Esophagus muscularis mucosa (tissue), 4 donors: ENCODE measurements around the gene RABEPK. TPM values are rescaled to one million over a fixed set of nuclear protein-coding genes. Genes with fewer than 3 reads are reported as not detected.
"Not testable (repeated sequence)": the region's sequence is repeated elsewhere in the genome, so short reads cannot be mapped to it uniquely, and the experiment has no call there.

Source experiments
- DNase-seq: peaks from one replicate; pipeline ENCODE4 v3.0.0-alpha.2; 2017; ENCODE audit errors: extremely low spot score
- H3K27ac ChIP-seq, 4 donors: fragments of 200-600 bp; sonication (generic); replicated peaks in 1 of 4; 1 replicate in 3 of 4; 2 replicates in 1 of 4; pipeline ENCODE4 v1.5.1; 2016 to 2019; ENCODE audit warnings: mild to moderate bottlenecking in 1 of 4
- H3K27me3 ChIP-seq, 4 donors: fragments of 200-600 bp; sonication (generic); one replicate each; pipeline versions ENCODE4 v1.5.1 to v1.6.0; 2016 to 2019
- H3K36me3 ChIP-seq, 4 donors: fragments of 200-600 bp; sonication (generic); one replicate each; pipeline ENCODE4 v1.5.1; 2016 to 2019
- H3K4me1 ChIP-seq, 4 donors: fragments of 200-600 bp; sonication (generic); one replicate each; pipeline ENCODE4 v1.5.1; 2016 to 2019
- H3K4me3 ChIP-seq, 4 donors: fragments of 200-600 bp; sonication (generic); 1 replicate in 2 of 4; 2 replicates in 2 of 4; pipeline ENCODE4 v1.5.1; 2016 to 2019; ENCODE audit warnings: mild to moderate bottlenecking in 4 of 4, moderate library complexity in 1 of 4
- H3K9me3 ChIP-seq, 4 donors: fragments of 200-600 bp; sonication (generic); 1 replicate in 3 of 4; 2 replicates in 1 of 4; pipeline ENCODE4 v1.5.1; 2016 to 2019
- EP300 ChIP-seq: sonication (generic); formaldehyde crosslinking; IDR thresholded peaks from one replicate; pipeline ENCODE4 v1.6.1; 2017; ENCODE audit warnings: antibody characterized with exemption
- POLR2A ChIP-seq: fragments of 450-650 bp; IDR thresholded peaks from one replicate; pipeline ENCODE4 v1.6.1; 2017; ENCODE audit warnings: antibody characterized with exemption, moderate library complexity, mild to moderate bottlenecking, low read depth
- POLR2AphosphoS5 ChIP-seq, 2 donors: sonication (generic); formaldehyde crosslinking; IDR thresholded peaks; one replicate each; pipeline ENCODE4 v1.6.1; 2017; ENCODE audit warnings: antibody characterized with exemption in 2 of 2
- WGBS: methylation state at CpG from one replicate; pipeline ENCODE4 v1.1.5; 2018; 5-methylcytosine and 5-hydroxymethylcytosine counted together
- intact Hi-C: fragments of 100-400 bp; cut with DNase I; formaldehyde crosslinking; loops from one replicate; pipeline ENCODE4 v1.15.1; 2023
- total RNA-seq, 4 donors: library from RNA; depleted of rRNA; stranded (reverse); fragments of >200 nt; gene quantifications; one replicate each; pipeline versions ENCODE4 v1.1.0 to v1.2.1, GENCODE V29; 2016
- TF ChIP-seq, protein P1 (sequence below), 3 experiments: fragments of 200-600 bp in 2 of 3; fragments of 450-650 bp in 1 of 3; sonication (generic) in 2 of 3; IDR thresholded peaks; one replicate each; pipeline ENCODE4 v1.5.1; 2017 to 2019; ENCODE audit warnings: antibody characterized with exemption in 3 of 3, mild to moderate bottlenecking in 2 of 3, moderate library complexity in 1 of 3

RABEPK gene
- total RNA-seq, 4 donors from 2014 or later: 11.2 to 21.6 (median 13.7) TPM

GRCh38 chr9:125227761-125228160, 27.4 kb downstream of the RABEPK start:
- no peaks in the 10 kb centered on the region for H3K27me3 ChIP-seq
- 98% methylated on average over 6 of the region's 6 CpGs for WGBS
- H3K27ac ChIP-seq: no peak overlapping the region
- H3K4me1 ChIP-seq: no peaks in the 10 kb centered on the region
- no peaks in the 10 kb centered on the region for H3K9me3 ChIP-seq
- H3K36me3 ChIP-seq: peaks cover 0 to 74% (median 58%) of the 10 kb centered on the region in 4 donors
- DNase-seq: no peak
- TF ChIP-seq POLR2A (no peak), EP300 (no peak), POLR2AphosphoS5 (IDR thresholded peaks at IDR 0.05) (no peak)
- TF ChIP-seq, protein P1, sequence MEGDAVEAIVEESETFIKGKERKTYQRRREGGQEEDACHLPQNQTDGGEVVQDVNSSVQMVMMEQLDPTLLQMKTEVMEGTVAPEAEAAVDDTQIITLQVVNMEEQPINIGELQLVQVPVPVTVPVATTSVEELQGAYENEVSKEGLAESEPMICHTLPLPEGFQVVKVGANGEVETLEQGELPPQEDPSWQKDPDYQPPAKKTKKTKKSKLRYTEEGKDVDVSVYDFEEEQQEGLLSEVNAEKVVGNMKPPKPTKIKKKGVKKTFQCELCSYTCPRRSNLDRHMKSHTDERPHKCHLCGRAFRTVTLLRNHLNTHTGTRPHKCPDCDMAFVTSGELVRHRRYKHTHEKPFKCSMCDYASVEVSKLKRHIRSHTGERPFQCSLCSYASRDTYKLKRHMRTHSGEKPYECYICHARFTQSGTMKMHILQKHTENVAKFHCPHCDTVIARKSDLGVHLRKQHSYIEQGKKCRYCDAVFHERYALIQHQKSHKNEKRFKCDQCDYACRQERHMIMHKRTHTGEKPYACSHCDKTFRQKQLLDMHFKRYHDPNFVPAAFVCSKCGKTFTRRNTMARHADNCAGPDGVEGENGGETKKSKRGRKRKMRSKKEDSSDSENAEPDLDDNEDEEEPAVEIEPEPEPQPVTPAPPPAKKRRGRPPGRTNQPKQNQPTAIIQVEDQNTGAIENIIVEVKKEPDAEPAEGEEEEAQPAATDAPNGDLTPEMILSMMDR (IDR thresholded peaks at IDR 0.05): no peak
- intact Hi-C loops: no loop called here
- H3K4me3 ChIP-seq: no peak overlapping the region

GRCh38 chr9:125233678-125234077, 33.3 kb downstream of the RABEPK start:
- H3K36me3 ChIP-seq: peaks cover 30 to 91% (median 80%) of the 10 kb centered on the region in 4 donors
- 31% methylated on average over 3 of the region's 3 CpGs for WGBS
- intact Hi-C loops: no loop called here

GRCh38 chr9:125234099-125234498, 33.8 kb downstream of the RABEPK start:
- H3K27me3 ChIP-seq, intact Hi-C loops, DNase-seq, H3K4me3 ChIP-seq, H3K9me3 ChIP-seq: not testable (repeated sequence)
- Histone ChIP-seq H3K27ac (peak overlapping the region in 1 of 4 donors; percentile 16), H3K36me3 (peaks cover 34 to 91% (median 80%) of the 10 kb centered on the region in 4 donors), H3K4me1 (peaks cover 43 to 46% (median 45%) of the 10 kb centered on the region in 4 donors)
- 95% methylated on average over 8 of the region's 8 CpGs for WGBS

More at GRCh38 chr9:125233678-125234077, 33.3 kb downstream of the RABEPK start:
- no peak for DNase-seq
- H3K27ac ChIP-seq: peak overlapping the region in 1 of 4 donors; percentile 16
- no peaks in the 10 kb centered on the region for H3K9me3 ChIP-seq
- H3K4me3 ChIP-seq: no peak overlapping the region
- TF ChIP-seq POLR2AphosphoS5 (IDR thresholded peaks at IDR 0.05) (peak; percentile 23 to 28), EP300 (no peak)
- TF ChIP-seq, protein P1 (IDR thresholded peaks at IDR 0.05): no peak
- H3K4me1 ChIP-seq: peaks cover 39 to 41% (median 40%) of the 10 kb centered on the region in 4 donors
- H3K27me3 ChIP-seq: no peaks in the 10 kb centered on the region

- Histone ChIP-seq H3K27me3 (no peaks in the 10 kb centered on the region), H3K9me3 (no peaks in the 10 kb centered on the region), H3K27ac (peak overlapping the region in 1 of 4 donors; percentile 21), H3K36me3 (peaks cover 37 to 82% (median 70%) of the 10 kb centered on the region in 4 donors), H3K4me3 (peak overlapping the region in 2 of 4 donors; percentile 4 to 7), H3K4me1 (peaks cover 51 to 58% (median 55%) of the 10 kb centered on the region in 4 donors)
- intact Hi-C loops: no loop called here
- no peak for DNase-seq
- TF ChIP-seq POLR2A: no peak
- WGBS: 53% methylated on average over 5 of the region's 5 CpGs
Measured at GRCh38 chr9:125235804-125236519, 35.6 kb downstream of the RABEPK start.

- H3K27ac ChIP-seq, H3K9me3 ChIP-seq, H3K27me3 ChIP-seq, DNase-seq, intact Hi-C loops: not testable (repeated sequence)
- Histone ChIP-seq H3K4me3 (peak overlapping the region in 1 of 4 donors; percentile 4), H3K4me1 (peaks cover 51 to 58% (median 55%) of the 10 kb centered on the region in 4 donors), H3K36me3 (peaks cover 37 to 77% (median 63%) of the 10 kb centered on the region in 4 donors)
- 79% methylated on average over 5 of the region's 5 CpGs for WGBS
Measured at GRCh38 chr9:125236520-125237159, 36.3 kb downstream of the RABEPK start.

DNA sequence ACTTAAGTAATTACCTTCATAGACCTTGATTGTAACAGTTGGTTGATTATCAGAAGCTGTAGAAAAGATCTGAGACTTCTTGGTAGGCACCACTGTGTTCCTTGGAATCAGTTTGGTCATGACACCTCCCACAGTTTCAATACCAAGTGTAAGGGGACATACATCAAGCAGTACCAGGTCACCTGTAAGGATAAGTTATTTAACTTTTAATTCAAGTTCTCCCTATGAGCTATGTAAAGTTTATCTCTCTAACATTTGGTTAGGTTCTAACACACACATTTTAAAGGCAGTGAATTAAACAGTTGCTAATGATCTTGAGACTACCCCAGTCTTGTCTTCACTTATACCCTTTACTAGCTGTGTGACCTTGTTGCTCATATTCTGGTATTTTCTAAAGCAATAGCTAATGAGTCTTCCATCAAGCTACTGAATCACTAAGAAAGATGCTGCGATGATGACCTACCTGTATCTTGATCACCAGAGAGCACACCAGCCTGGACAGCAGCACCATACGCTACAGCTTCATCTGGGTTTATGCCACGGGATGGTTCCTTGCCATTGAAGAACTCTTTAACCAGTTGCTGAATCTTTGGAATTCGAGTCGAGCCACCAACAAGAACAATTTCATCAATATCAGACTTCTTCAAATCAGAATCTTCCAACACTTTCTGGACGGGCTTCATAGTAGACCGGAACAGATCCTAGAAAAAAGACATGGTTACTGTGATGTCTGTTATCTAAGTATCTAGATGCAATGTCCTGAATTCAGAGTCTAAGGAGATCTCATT, 38.0 kb downstream of the RABEPK start:
- Histone ChIP-seq H3K4me1 (peaks cover 57 to 67% (median 63%) of the 10 kb centered on the region in 4 donors), H3K9me3 (no peaks in the 10 kb centered on the region), H3K4me3 (peak overlapping the region in 3 of 4 donors; percentile 84 to 85 (median 85)), H3K27me3 (no peaks in the 10 kb centered on the region), H3K27ac (no peak overlapping the region), H3K36me3 (peaks cover 37 to 64% (median 51%) of the 10 kb centered on the region in 4 donors)
- no peak for DNase-seq
- 82% methylated on average over 7 of the region's 7 CpGs for WGBS
- TF ChIP-seq POLR2AphosphoS5 (IDR thresholded peaks at IDR 0.05): no peak
- TF ChIP-seq, protein P1 (IDR thresholded peaks at IDR 0.05): no peak
- TF ChIP-seq POLR2A: no peak
- TF ChIP-seq EP300: no peak
- intact Hi-C loops: no loop called here
